GDM1 (cell line): Measurements from ENCODE around the gene CDH4.

Source experiments
- DNase-seq: peaks from one replicate; lab custom pipeline; 2025; lab: John Stamatoyannopoulos, UW

Gene CDH4

DNA sequence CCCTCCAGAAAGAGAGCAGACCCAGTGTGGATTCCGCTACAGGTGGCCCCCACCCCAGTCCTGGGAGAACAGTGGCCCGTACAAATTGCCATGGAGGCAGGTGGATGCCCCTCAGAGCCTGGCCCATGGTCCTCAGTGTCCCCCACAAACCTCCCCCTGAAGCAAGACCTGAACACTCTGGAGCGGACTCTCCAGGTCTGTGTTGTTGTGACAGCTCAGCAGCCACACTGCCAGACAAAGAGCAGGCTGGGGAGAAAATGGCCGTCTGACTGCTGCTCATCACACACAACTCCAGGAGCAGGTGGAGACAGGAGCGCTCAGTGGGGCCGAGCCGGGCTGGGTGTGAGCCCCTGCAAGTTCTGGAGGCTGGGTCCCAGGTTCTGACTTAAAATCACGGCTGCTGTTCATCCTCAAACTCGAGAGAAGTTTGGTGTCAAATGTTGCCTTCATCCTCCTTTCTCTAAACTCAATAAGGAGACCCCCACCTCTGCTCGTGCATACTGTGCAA, 241.8 kb downstream of the CDH4 start:
- no peak for DNase-seq

DNA sequence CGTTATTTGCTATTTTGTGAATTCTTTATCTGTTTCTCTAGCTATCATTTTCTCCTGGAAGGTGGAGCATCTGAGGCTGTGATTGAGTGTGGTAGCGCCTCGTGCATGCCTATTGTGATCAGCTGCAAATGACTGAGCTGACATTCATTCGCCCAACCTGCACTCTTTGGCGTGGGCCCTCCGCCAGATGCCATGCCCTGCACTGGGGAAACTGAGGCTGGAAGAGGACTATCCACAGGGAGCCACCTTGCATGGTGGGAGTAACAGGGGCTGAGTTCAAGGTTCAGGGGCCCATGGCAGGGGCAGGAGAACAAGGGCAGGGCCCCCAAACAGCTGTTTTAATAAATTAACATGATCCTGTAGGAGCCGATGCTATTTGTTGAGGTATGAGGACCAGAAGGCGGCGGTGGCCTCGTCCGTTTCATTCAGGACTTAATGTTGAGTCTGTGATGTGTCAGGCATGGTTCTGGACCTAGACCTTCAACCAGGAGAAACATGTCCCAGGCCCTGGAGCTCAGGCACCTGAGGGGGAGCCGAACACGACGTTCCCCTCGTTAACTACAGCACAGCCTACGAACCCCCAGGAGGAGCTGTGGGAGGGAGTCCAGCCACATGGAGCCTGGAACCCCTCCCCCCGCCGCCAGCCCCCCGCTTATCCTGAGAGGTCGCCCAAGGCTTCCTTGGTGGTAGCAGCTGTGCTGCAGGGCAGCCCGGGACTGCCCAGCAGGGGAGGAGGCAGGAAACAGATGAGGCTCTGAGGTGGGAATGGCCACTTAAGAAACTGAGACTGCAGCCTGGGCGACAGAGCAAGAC, 242.9 kb downstream of the CDH4 start:
- no peak for DNase-seq

- DNase-seq, result no peak
These were observed 245.1 kb downstream of the CDH4 start for GRCh38 chr20:61497029-61497627.

DNA sequence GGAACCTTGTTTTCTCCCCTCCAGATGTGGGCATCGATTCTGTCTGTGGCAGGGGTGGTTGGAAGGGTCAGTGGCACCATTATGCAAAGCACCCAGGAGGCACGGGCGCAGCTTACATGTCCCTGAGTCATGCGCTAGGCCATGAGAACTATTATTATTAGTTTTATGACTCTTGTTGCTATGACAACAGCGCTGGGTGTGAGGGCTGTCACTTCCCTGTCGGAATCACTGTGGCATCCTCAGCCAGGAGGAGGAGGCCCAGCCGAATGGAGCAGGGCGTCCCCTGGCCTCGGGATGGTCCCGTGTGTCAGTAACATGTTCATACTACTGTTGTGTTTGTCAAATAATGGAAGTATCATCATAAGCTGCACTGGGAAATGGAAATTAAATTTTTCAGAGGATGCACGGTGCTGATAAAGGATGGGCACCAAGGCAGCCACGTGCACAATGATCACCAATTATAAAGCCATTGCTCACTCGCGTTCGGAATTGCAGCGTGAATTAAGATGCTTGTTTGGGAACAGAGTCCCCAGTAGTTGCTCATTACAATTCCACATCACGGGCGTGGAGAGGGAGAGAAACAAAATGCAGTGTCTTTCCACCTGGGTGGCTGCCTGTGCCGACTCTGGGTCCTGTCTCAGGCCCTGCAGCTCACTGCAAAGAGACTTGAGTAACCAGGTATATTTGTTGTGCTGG, 247.9 kb downstream of the CDH4 start:
- DNase-seq, result no peak

DNA sequence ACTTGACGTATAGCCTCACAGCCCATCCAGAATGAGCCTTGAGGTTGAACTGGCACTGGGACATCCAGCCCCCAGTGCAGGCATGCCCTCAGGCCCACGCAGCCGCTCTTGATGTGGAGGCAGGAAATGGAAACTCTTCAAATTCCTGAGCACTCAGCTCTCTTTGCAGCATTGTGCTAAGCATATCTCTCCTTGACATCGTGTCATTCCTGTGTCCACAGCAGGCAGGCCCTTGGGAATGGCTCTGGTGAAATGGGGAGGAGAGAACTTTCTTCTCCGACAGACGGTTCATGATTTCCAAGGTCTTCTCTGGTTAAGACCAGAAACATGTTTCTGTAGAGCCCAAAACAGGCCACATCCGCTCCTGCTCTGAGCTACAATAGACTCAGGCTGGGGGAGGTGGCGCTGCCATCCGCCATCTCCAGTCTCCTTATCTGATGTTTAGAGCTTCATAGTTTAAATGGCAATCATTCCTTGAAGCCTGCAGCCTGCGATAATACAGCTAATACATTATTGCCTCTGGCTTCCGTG, 248.8 kb downstream of the CDH4 start:
- no peak for DNase-seq

- DNase-seq, result no peak
These were observed 250.4 kb downstream of the CDH4 start for GRCh38 chr20:61502433-61502832.

- DNase-seq, result no peak
These were observed 251.0 kb downstream of the CDH4 start for GRCh38 chr20:61503106-61503505.

DNA sequence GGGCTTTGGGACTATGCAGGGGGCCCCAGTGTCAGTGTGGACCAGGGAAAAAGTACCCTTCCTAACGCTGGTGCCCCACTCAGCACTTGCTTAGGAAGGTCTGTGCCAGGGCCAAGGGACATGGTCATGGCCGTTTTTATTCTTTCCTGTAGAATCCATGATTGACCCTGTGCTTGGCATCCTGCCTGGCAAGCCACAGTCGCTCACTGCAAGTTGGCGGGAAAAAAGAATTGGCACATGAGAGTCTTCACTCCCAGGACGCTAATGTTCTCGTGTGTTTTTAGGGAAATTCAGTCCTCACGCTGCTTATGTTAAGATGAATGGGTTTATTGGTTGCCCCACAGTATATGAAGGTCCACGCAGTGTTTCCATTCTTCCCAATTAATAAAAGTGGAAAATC, 253.4 kb downstream of the CDH4 start:
- no peak for DNase-seq

DNA sequence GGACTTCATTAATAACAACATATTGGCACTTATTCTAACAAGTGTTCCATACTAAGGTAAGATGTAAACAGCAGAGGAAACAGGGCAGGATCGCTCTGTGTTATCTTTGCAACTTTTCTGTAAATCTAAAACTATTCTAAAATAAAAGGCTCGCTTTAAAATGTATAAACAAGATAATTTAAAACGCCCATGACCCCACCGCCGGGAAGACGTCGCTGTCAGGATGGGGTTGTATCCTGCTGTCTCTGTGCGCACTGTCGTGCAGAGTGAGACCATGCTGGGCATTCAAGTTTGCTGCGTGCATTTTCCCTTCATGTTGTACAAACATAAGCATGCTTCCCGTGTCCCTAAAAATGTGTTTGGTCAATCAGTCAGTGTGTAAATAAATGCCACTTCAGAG, 255.7 kb downstream of the CDH4 start:
- no peak for DNase-seq

GRCh38 chr20:61508301-61509096, 256.4 kb downstream of the CDH4 start:
- no peak for DNase-seq

- no peak for DNase-seq
These were observed 258.8 kb downstream of the CDH4 start for GRCh38 chr20:61510778-61511330.

- DNase-seq, result no peak
These were observed 260.4 kb downstream of the CDH4 start for GRCh38 chr20:61512475-61512874.

- no peak for DNase-seq
These were observed 261.3 kb downstream of the CDH4 start for GRCh38 chr20:61513124-61514017.

GRCh38 chr20:61514018-61514365, 261.9 kb downstream of the CDH4 start:
- no peak for DNase-seq

DNA sequence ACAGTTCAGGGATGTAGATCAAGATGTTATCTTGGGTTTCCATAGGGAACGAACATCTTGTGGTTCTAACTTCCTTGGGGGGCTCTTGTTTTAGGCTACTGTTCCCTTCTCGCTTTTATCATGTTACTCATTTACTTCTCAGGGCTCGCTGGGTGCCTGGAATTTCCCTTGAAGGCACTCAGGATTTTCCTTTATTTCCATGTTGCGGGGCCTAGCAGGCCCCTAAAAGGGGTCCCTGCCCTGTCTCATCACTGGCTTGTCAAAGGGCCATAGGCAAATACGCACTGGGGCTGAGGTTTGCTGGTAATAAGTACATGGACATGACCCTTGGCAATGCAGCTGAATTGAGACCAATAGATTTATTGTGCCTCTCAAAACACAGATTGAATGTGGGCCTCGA, 262.3 kb downstream of the CDH4 start:
- DNase-seq, result no peak

GRCh38 chr20:61514805-61515505, 262.9 kb downstream of the CDH4 start:
- DNase-seq, result no peak

GRCh38 chr20:61515922-61516321, 263.9 kb downstream of the CDH4 start:
- DNase-seq, result no peak

DNA sequence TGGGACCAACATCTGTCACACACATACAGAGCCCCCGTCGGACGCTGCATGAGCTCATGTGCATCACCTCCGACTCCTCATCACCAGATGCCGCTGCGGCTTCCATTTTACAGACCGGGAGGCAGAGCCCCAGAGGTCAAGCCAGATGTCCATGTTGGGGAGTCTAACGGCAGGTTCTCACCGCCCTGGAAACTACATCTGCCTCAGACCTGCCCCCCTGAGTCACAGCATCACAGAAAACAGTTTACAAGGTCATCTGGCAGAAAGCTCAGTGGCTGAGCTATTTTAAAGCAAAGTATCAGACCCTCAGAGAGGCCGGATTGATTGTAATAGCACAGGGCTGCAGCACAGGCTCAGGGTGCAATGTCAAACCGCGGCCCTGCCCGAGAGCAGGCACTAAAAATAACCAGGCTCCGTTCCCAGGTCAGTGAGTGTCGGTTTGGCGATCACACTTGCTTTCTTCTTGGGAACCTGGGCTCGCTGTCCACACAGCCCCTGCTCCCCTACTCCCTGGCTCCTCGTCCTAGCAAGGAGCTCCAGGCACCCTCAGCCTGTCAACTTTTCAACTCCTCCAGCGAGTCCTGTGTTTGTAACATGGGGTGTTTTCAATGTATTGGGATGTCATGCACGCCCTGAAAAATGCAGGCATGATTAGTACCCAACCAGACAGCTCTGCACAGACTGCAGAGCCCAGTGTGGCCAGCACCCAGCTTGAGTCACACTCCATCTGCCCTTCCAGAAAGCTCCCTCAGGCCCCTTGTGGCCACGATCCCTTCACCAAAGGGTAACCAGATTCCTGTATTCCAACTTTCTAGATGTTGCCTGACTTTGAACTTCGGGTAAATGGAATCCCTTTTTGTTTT, 264.5 kb downstream of the CDH4 start:
- no peak for DNase-seq

DNA sequence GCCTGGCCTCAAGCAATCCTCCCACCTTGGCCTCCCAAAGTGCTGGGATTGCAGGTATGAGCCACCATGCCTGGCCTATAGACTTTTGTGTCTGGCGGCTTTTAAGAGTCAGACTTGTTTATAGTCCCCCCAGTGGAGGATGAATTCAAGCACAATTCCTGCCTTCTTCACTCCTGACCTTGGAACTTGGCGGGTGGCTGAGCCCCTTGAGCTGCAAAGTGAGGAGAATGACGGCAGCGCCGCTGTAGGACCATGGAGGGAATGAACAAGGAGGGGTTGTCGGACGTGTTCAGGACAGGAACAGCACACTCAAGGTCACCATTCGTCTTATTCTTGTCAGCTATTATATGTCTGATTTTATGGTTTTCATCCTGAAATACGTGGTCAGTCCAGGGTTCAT, 265.4 kb downstream of the CDH4 start:
- DNase-seq, result no peak
